Lower leg skin (tissue), 4 donors: ENCODE results near the gene TMC5. TPM values are rescaled to one million over a fixed set of nuclear protein-coding genes. Genes with fewer than 3 reads are reported as not detected.
A peak's percentile ranks its signal among the peaks of the same experiment; 100 is the strongest.

Source experiments
- DNase-seq, 2 donors: peaks; one replicate each; pipeline ENCODE4 v3.0.0-alpha.2; 2019; ENCODE audit warnings: low spot score in 2 of 2
- H3K4me3 ChIP-seq: fragments of 200-600 bp; sonication (generic); 2 replicates; pipeline ENCODE4 v1.5.1; 2017; ENCODE audit warnings: mild to moderate bottlenecking, low read depth; ENCODE audit not compliant: poor library complexity, severe bottlenecking
- POLR2A ChIP-seq, 2 donors: fragments of 450-650 bp; IDR thresholded peaks; one replicate each; pipeline ENCODE4 v1.6.1; 2016 to 2017; ENCODE audit warnings: antibody characterized with exemption in 2 of 2, mild to moderate bottlenecking in 1 of 2, moderate library complexity in 1 of 2
- WGBS, 2 donors: methylation state at CpG; one replicate each; pipeline ENCODE4 v1.1.5; 2018; 5-methylcytosine and 5-hydroxymethylcytosine counted together
- intact Hi-C: fragments of 100-400 bp; cut with DNase I; formaldehyde crosslinking; loops from one replicate; pipeline ENCODE4 v1.15.0; 2023; ENCODE audit warnings: low total_unique reads
- total RNA-seq, 4 donors: library from RNA; depleted of rRNA; stranded (reverse); fragments of >200 nt; gene quantifications; one replicate each; pipeline ENCODE4 v1.1.0, GENCODE V29; 2016
- TF ChIP-seq, protein P1 (sequence below), 3 donors: fragments of 450-650 bp; IDR thresholded peaks; one replicate each; pipeline ENCODE4 v1.5.1; 2016; ENCODE audit warnings: antibody characterized with exemption in 3 of 3, mild to moderate bottlenecking in 3 of 3, moderate library complexity in 2 of 3

Gene TMC5
- total RNA-seq, 4 donors from 2014 or later: 0.80 to 1.8 (median 1.2) TPM

DNA sequence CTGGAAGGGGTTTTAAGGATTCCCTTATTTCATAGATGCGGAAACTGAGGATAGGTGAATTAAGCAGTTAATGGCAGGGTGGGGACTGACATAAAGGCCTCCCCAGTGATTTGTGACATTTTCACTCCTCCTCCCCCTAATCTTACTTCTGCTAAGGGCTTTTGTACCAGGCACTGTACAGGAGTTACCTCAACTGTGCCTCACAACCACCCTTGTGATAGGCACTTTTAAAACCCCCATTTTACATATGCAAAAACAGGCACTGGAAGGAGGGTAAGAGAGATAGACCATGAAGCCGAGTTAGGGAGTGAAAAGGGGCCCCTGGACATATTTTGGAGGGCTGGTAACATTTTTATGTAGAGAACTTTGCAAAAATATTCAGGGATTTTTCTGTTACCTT lies 105.1 kb downstream of the TMC5 start:
- H3K4me3 ChIP-seq: no peak overlapping the region
- TF ChIP-seq POLR2A (IDR thresholded peaks at IDR 0.05): no peak
- TF ChIP-seq, protein P1, sequence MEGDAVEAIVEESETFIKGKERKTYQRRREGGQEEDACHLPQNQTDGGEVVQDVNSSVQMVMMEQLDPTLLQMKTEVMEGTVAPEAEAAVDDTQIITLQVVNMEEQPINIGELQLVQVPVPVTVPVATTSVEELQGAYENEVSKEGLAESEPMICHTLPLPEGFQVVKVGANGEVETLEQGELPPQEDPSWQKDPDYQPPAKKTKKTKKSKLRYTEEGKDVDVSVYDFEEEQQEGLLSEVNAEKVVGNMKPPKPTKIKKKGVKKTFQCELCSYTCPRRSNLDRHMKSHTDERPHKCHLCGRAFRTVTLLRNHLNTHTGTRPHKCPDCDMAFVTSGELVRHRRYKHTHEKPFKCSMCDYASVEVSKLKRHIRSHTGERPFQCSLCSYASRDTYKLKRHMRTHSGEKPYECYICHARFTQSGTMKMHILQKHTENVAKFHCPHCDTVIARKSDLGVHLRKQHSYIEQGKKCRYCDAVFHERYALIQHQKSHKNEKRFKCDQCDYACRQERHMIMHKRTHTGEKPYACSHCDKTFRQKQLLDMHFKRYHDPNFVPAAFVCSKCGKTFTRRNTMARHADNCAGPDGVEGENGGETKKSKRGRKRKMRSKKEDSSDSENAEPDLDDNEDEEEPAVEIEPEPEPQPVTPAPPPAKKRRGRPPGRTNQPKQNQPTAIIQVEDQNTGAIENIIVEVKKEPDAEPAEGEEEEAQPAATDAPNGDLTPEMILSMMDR (IDR thresholded peaks at IDR 0.05): no peak
- DNase-seq: no peak
- intact Hi-C loops: no loop called here
- WGBS, 2 donors: 88 to 94% methylated on average over 2 of the region's 2 CpGs

DNA sequence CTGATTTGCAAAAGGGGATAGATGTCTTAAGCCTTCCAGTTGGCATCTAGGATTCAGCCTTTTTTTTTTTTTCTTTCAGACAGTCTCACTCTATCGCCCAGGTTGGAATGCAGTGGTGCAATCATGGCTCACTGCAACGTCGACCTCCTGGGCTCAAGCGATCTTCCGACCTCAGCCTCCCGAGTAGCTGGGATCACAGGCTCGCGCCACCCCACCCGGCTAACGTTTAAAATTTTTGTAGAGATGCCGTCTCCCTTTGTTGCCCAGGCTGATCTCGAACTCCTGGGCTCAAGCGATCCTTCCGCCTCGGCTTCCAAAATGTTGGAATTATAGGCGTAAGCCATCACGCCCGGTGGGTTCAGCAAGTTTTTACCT lies 105.5 kb downstream of the TMC5 start:
- H3K4me3 ChIP-seq: no peak overlapping the region
- DNase-seq: no peak
- whole genome bisulfite sequencing, 2 donors: 68 to 71% methylated on average over 18 of the region's 18 CpGs
- intact Hi-C loops: no loop called here
- TF ChIP-seq, protein P1 (IDR thresholded peaks at IDR 0.05): no peak
- no peak for TF ChIP-seq POLR2A (IDR thresholded peaks at IDR 0.05)

DNA sequence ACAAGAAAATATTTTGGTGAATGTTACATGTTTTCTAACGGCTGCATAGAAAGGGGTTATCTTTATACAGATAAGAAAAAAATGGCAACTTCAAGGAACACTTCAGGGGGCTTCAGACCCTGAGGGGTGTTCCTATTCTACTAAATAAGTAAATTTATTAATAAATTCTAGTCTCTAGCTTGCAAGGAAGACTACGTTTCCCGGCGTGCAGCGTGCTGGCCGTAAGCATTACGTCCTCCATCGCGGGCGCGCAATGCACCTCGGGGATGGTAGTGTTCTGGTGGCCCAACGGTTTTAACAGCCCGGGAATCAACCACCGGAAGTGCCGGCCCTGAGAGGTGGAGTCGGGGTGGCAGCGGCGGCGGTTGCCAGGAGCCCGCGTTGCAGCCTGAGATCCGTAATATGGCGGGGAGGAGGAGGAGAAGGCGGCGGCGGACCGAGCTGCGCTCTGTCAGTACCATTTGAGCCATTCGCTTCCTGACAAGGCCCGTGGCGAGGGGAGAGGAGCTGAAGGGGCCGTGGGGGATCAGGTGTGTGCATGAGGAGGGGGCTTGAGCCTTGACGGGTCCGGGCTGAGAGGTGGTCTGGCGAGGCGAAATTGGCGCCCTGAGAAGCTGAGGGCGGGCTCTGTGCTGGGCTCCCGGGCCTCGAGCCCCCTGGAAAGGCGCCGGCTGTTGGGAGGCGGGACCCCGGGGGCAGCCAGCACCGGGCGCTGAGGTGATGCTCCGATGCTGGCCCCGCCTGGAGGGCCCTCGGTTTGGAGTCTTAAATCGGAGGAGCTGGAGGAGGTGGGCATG lies 106.1 kb downstream of the TMC5 start, which contains the start of gene CCP110:
CCP110 (plus strand) TSS at position 384 of the 797 bp plus-strand sequence. CDS start 3,940 bp downstream, outside the sequence.
- 2% methylated on average over 42 to 50 of the region's 51 CpGs for WGBS, 2 donors
- peak; percentile 98 to 99 for DNase-seq
- peak within 1 kb of the TSS; percentile 94 for H3K4me3 ChIP-seq
- intact Hi-C loops: no loop called here
- TF ChIP-seq POLR2A (IDR thresholded peaks at IDR 0.05): no peak
- TF ChIP-seq, protein P1 (IDR thresholded peaks at IDR 0.05): no peak

DNA sequence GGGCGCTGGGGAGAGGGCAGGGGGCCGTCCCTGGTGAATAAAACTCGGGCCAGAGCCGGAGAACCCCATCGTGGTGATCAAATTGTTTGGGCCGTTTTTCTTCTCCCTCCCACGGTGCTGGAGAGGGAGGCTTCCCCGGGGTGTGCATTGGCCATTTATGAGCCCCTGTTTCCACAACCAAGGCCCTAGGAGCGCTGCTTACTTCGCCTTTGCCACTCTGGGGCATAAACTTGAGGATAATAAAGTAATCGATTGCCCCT lies 106.6 kb downstream of the TMC5 start:
- TF ChIP-seq, protein P1 (IDR thresholded peaks at IDR 0.05): no peak
- no peak for TF ChIP-seq POLR2A (IDR thresholded peaks at IDR 0.05)
- DNase-seq: no peak
- WGBS, 2 donors: 0% methylated on average over 11 of the region's 11 CpGs
- H3K4me3 ChIP-seq: peak overlapping the region; percentile 94
- intact Hi-C loops: no loop called here

DNA sequence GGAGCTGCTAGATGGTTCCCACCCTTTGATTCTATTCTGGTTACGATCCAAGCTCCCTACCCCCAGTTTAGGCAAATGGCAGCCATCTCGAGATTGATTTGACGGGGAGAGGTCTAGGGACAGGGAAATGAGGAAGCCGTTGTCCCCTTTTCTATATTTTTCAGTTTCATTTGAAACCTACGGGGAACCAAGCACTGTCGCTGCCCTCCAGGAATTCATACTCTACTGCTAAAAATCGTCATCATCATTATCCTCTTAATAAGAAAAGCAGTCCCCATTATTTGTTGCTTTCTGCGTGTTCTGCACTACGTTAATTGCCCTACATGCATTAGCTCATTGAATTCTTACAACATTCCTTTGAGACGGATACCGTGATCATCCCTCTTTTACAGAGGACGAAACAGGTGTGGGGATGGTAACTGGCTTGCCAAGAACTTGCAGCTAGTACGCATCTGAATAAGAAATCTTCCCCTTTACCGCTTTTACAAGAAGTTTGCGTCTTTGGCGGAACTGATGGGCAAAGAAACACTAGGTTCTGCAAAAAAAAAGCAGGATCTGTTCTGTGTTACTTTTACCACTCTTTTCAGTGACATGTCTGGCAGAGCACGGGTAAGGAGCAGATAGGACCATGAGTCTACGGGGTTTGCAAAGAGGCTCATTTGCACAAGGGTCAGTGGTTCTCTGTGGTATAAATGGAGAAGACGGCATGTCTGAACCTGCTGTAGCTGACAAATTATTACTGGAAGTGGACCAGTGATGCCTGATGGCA lies 107.1 kb downstream of the TMC5 start:
- H3K4me3 ChIP-seq: peak overlapping the region; percentile 94
- intact Hi-C loops: no loop called here
- no peak for TF ChIP-seq POLR2A (IDR thresholded peaks at IDR 0.05)
- TF ChIP-seq, protein P1 (IDR thresholded peaks at IDR 0.05): no peak
- WGBS, 2 donors: 9% methylated on average over 19 of the region's 19 CpGs
- DNase-seq: no peak
